Keratinocyte (primary cell): Measurements from ENCODE around the gene TBC1D8.
A peak's percentile ranks its signal among the peaks of the same experiment; 100 is the strongest.

Experiments used
- EZH2 ChIP-seq: IDR thresholded peaks from one replicate; pipeline ENCODE4 v1.6.1; 2012; ENCODE audit warnings: inconsistent platforms, mild to moderate bottlenecking, low read length, moderate library complexity
- TF ChIP-seq, protein P1 (sequence below), 3 experiments: IDR thresholded peaks in 1 of 3; conservative IDR thresholded peaks in 1 of 3; optimal IDR thresholded peaks in 1 of 3; 2 replicates in 2 of 3; 3 replicates in 1 of 3; pipeline versions ENCODE3 to v1.5.1; 2011; ENCODE audit warnings: low read length in 3 of 3, mild to moderate bottlenecking in 3 of 3, moderate library complexity in 2 of 3, control low read depth in 1 of 3, inconsistent platforms in 1 of 3; ENCODE audit not compliant: insufficient read depth in 2 of 3; ENCODE audit errors: extremely low read depth in 1 of 3

GRCh38 chr2:101012706-101013181 is 138.4 kb downstream of the TBC1D8 start:
- TF ChIP-seq EZH2, result no peak
- TF ChIP-seq, protein P1, sequence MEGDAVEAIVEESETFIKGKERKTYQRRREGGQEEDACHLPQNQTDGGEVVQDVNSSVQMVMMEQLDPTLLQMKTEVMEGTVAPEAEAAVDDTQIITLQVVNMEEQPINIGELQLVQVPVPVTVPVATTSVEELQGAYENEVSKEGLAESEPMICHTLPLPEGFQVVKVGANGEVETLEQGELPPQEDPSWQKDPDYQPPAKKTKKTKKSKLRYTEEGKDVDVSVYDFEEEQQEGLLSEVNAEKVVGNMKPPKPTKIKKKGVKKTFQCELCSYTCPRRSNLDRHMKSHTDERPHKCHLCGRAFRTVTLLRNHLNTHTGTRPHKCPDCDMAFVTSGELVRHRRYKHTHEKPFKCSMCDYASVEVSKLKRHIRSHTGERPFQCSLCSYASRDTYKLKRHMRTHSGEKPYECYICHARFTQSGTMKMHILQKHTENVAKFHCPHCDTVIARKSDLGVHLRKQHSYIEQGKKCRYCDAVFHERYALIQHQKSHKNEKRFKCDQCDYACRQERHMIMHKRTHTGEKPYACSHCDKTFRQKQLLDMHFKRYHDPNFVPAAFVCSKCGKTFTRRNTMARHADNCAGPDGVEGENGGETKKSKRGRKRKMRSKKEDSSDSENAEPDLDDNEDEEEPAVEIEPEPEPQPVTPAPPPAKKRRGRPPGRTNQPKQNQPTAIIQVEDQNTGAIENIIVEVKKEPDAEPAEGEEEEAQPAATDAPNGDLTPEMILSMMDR (optimal IDR thresholded peaks at IDR 0.05 in 1 of 3, IDR thresholded peaks at IDR 0.05 in 1 of 3, conservative IDR thresholded peaks at IDR 0.05 in 1 of 3; ENCODE audit: extremely low read depth in 1 of 3, insufficient read depth in 2 of 3, low read length in 3 of 3), result peak; percentile 48 to 73 (median 67)
